CD4-positive, alpha-beta memory T cell (primary cell): ENCODE results near the gene CAMTA1. TPM values are rescaled to one million over a fixed set of nuclear protein-coding genes. Genes with fewer than 3 reads are reported as not detected.

Experiments
- CTCF ChIA-PET: fragments of 350-600 bp; sonication (Branson Sonifier 250); formaldehyde crosslinking; loops from one replicate; lab custom pipeline; 2021; ENCODE audit warnings: inconsistent platforms; ENCODE audit not compliant: partially characterized antibody; lab: Charles Lee
- POLR2A ChIA-PET: fragments of 350-600 bp; sonication (Branson Sonifier 250); formaldehyde crosslinking; loops from one replicate; lab custom pipeline; 2021; ENCODE audit not compliant: partially characterized antibody; lab: Charles Lee
- DNase-seq, 5 donors: peaks; one replicate each; pipeline versions ENCODE4 v3.0.0 to v3.0.0-alpha.2; 2020 to 2022; ENCODE audit warnings: mixed read lengths in 1 of 5
- H3K27ac ChIP-seq: one replicate; pipeline ENCODE4 v1.7.0; 2013; ENCODE audit warnings: low read depth, low read length
- H3K27me3 ChIP-seq: 2 replicates; pipeline ENCODE4 v1.7.0; 2013; ENCODE audit warnings: mild to moderate bottlenecking, low read length, moderate library complexity; ENCODE audit not compliant: insufficient read depth
- H3K36me3 ChIP-seq: 2 replicates; pipeline ENCODE4 v1.7.0; 2013; ENCODE audit warnings: mild to moderate bottlenecking, low read length, moderate library complexity; ENCODE audit not compliant: insufficient read depth
- H3K4me1 ChIP-seq: 2 replicates; pipeline ENCODE4 v1.7.0; 2013; ENCODE audit warnings: mild to moderate bottlenecking, low read length, moderate library complexity; ENCODE audit not compliant: insufficient read depth
- H3K4me3 ChIP-seq, 2 donors: one replicate each; pipeline ENCODE4 v1.7.0; 2013; ENCODE audit warnings: low read length in 2 of 2, mild to moderate bottlenecking in 1 of 2
- H3K9me3 ChIP-seq, 2 donors: one replicate each; pipeline ENCODE4 v1.7.0; 2013; ENCODE audit warnings: low read length in 2 of 2, control low read depth in 1 of 2; ENCODE audit not compliant: control insufficient read depth in 1 of 2
- H3K27ac Mint-ChIP-seq, 7 donors: one replicate each; pipeline ENCODE4 v1.8.0; 2020 to 2021; ENCODE audit warnings: mixed read lengths in 7 of 7, mild to moderate bottlenecking in 6 of 7, inconsistent platforms in 3 of 7, moderate library complexity in 3 of 7
- H3K27me3 Mint-ChIP-seq, 2 donors: one replicate each; pipeline ENCODE4 v1.8.0; 2020 to 2021; ENCODE audit warnings: mixed read lengths in 2 of 2
- H3K36me3 Mint-ChIP-seq, 2 donors: one replicate each; pipeline ENCODE4 v1.8.0; 2020 to 2021; ENCODE audit warnings: mixed read lengths in 2 of 2, inconsistent platforms in 1 of 2, mild to moderate bottlenecking in 1 of 2
- H3K4me1 Mint-ChIP-seq, 4 donors: one replicate each; pipeline ENCODE4 v1.8.0; 2020 to 2021; ENCODE audit warnings: mixed read lengths in 4 of 4, mild to moderate bottlenecking in 1 of 4
- H3K4me3 Mint-ChIP-seq, 8 donors: one replicate each; pipeline ENCODE4 v1.8.0; 2020 to 2021; ENCODE audit warnings: mixed read lengths in 8 of 8, mild to moderate bottlenecking in 7 of 8, moderate library complexity in 6 of 8, inconsistent platforms in 3 of 8
- H3K9me3 Mint-ChIP-seq, 8 donors: one replicate each; pipeline ENCODE4 v1.8.0; 2020 to 2021; ENCODE audit warnings: mixed read lengths in 8 of 8, mild to moderate bottlenecking in 5 of 8, inconsistent platforms in 3 of 8, moderate library complexity in 1 of 8
- intact Hi-C: fragments of 100-400 bp; cut with micrococcal nuclease; formaldehyde crosslinking; loops from one replicate; pipeline ENCODE4 v1.15.1; 2023
- polyA plus RNA-seq, 2 donors: library from polyadenylated mRNA; unstranded; fragments of 300-500 nt; fragmentation: Illumina TruSeq; gene quantifications; one replicate each; pipeline ENCODE4 v1.2.3, GENCODE V29; 2021
- total RNA-seq, 2 experiments: library from RNA; stranded (reverse); gene quantifications; one replicate each; pipeline ENCODE4 v1.2.3, GENCODE V29; 2021

The CAMTA1 gene
- total and polyA plus RNA-seq, 4 experiments from 2014 or later = 39.1 to 118 (median 59.9) TPM

DNA sequence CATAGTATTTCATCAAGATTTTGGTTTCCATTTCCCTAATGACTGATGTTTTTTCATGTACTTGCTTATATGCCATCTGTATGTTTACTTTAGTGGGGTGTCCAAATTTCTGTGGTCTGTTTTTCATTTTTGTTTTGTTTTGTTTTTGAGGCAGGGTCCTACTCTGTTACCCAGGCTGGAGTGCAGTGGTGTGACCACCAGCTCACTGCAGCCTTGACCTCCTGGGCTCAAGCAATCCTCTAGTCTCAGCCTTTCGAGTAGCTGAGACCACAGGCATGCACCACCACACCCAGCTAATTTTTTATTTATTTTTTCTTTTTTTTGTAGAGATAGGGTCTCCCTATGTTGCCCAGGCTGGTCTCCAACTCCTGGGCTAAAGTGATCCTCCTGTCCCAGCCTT is 607.9 kb downstream of the CAMTA1 start:
- H3K27me3 Mint-ChIP-seq = peaks cover 5 to 9% of the 10 kb centered on the region in 2 donors
- Histone ChIP-seq H3K27me3 (no peaks in the 10 kb centered on the region), H3K27ac (no peak overlapping the region), H3K9me3 (no peaks in the 10 kb centered on the region), H3K36me3 (no peaks in the 10 kb centered on the region), H3K4me3 (no peak overlapping the region), H3K4me1 (no peaks in the 10 kb centered on the region)
- peaks cover 0 to 25% (median 17%) of the 10 kb centered on the region in 8 donors for H3K9me3 Mint-ChIP-seq
- no peaks in the 10 kb centered on the region for H3K4me1 Mint-ChIP-seq
- intact Hi-C loops = no loop called here
- H3K27ac Mint-ChIP-seq = no peak overlapping the region
- POLR2A ChIA-PET = no interaction called here
- H3K4me3 Mint-ChIP-seq = no peak overlapping the region
- CTCF ChIA-PET = interaction anchor here (1.2 kb wide), 1 partner anchor 254 kb away, joined by 3 read pairs; no protein-coding TSS in a partner anchor
- H3K36me3 Mint-ChIP-seq = no peaks in the 10 kb centered on the region
- no peak for DNase-seq

DNA sequence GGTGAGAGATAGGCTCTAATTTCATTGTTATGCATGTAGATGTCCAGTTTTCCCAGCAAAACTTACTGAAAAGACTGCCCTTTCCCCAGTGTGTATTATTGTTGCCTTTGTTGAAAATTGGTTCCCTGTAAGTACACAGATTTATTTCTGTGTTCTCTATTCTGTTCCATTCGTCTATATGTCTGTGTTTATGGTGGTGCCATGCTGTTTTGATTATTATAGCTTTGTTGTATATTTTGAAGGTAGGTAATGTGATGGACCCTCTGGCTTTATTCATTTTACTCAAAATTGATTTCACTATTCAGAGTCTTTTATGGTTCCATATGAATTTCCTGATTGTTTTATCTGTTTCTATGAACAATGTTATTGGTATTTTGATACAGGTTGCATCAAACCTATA is 610.0 kb downstream of the CAMTA1 start:
- no peak overlapping the region for H3K27ac Mint-ChIP-seq
- ChIA-PET POLR2A (no interaction called here), CTCF (no interaction called here)
- H3K4me1 ChIP-seq = no peaks in the 10 kb centered on the region
- H3K27ac ChIP-seq = no peak overlapping the region
- H3K4me3 ChIP-seq = no peak overlapping the region
- no peaks in the 10 kb centered on the region for H3K4me1 Mint-ChIP-seq
- no peak overlapping the region for H3K4me3 Mint-ChIP-seq
- H3K9me3 Mint-ChIP-seq = peaks cover 0 to 44% (median 28%) of the 10 kb centered on the region in 8 donors
- no peak for DNase-seq
- no peaks in the 10 kb centered on the region for H3K9me3 ChIP-seq
- intact Hi-C loops = no loop called here
- no peaks in the 10 kb centered on the region for H3K36me3 ChIP-seq
- H3K27me3 Mint-ChIP-seq = peaks cover 7 to 12% of the 10 kb centered on the region in 2 donors
- H3K27me3 ChIP-seq = no peaks in the 10 kb centered on the region
- H3K36me3 Mint-ChIP-seq = no peaks in the 10 kb centered on the region

DNA sequence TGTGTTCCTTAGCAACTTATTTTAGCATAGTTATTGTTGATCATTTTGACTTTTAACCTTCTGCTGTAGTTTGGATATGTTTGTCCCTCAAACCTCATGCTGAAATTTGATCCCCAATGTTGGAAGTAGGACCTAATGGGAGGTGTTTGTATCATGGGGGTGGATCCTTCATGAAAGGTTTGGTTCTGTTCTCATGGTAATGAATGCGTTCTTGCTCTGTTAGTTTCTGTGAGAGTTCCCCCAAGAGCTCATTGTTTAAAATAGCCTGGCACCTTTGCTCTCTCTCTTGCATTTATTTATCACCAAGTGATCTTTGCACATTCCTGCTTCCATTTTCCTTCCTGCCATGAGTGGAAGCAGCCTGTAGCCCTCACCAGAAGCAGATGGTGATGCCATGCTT is 613.7 kb downstream of the CAMTA1 start:
- H3K4me1 Mint-ChIP-seq = no peaks in the 10 kb centered on the region
- ChIA-PET CTCF (no interaction called here), POLR2A (interaction anchor here (0.6 kb wide), 1 partner anchor 1704 kb away, joined by 3 read pairs; no protein-coding TSS in a partner anchor)
- no peaks in the 10 kb centered on the region for H3K9me3 ChIP-seq
- H3K27ac ChIP-seq = no peak overlapping the region
- H3K27me3 Mint-ChIP-seq = peaks cover 5 to 12% of the 10 kb centered on the region in 2 donors
- no peaks in the 10 kb centered on the region for H3K36me3 Mint-ChIP-seq
- intact Hi-C loops = no loop called here
- no peak overlapping the region for H3K27ac Mint-ChIP-seq
- H3K36me3 ChIP-seq = no peaks in the 10 kb centered on the region
- H3K9me3 Mint-ChIP-seq = peaks cover 4 to 55% (median 32%) of the 10 kb centered on the region in 8 donors
- H3K4me1 ChIP-seq = no peaks in the 10 kb centered on the region
- H3K4me3 Mint-ChIP-seq = peak overlapping the region in 1 of 8 donors; percentile 32
- DNase-seq = no peak
- no peak overlapping the region for H3K4me3 ChIP-seq
- H3K27me3 ChIP-seq = no peaks in the 10 kb centered on the region

GRCh38 chr1:7399514-7400125 is 614.4 kb downstream of the CAMTA1 start:
- intact Hi-C loops = no loop called here
- CTCF ChIA-PET = no interaction called here
- H3K27ac Mint-ChIP-seq = no peak overlapping the region
- Histone ChIP-seq H3K36me3 (no peaks in the 10 kb centered on the region), H3K27me3 (no peaks in the 10 kb centered on the region), H3K4me1 (no peaks in the 10 kb centered on the region), H3K4me3 (no peak overlapping the region), H3K27ac (no peak overlapping the region), H3K9me3 (no peaks in the 10 kb centered on the region)
- H3K4me1 Mint-ChIP-seq = no peaks in the 10 kb centered on the region
- peaks cover 4 to 53% (median 31%) of the 10 kb centered on the region in 8 donors for H3K9me3 Mint-ChIP-seq
- H3K36me3 Mint-ChIP-seq = no peaks in the 10 kb centered on the region
- no peak overlapping the region for H3K4me3 Mint-ChIP-seq
- no peak for DNase-seq
- peaks cover 8 to 12% of the 10 kb centered on the region in 2 donors for H3K27me3 Mint-ChIP-seq
- POLR2A ChIA-PET = no interaction called here

DNA sequence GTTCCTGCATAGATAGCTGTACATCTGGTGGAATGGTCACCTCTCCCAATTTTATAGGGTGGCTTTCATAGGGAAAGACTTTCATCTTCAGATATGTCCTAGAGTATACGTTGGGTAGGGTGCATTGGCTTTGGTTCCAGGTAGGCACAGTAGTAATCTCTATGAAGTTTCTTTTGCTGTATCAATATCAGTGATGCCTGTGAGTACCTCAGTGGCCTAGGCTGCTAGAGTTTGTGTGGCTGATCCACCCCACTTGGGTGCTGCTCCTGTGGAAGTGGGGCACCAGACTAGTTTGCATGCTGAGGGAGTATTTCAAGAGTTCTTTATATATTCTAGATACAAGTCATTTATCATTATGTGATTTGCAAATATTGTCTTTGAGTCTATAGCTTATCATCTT is 615.3 kb downstream of the CAMTA1 start:
- H3K27ac ChIP-seq = no peak overlapping the region
- no peak for DNase-seq
- CTCF ChIA-PET = no interaction called here
- no peak overlapping the region for H3K4me3 ChIP-seq
- no peaks in the 10 kb centered on the region for H3K9me3 ChIP-seq
- H3K36me3 ChIP-seq = no peaks in the 10 kb centered on the region
- peaks cover 4 to 46% (median 27%) of the 10 kb centered on the region in 8 donors for H3K9me3 Mint-ChIP-seq
- no peaks in the 10 kb centered on the region for H3K27me3 ChIP-seq
- POLR2A ChIA-PET = no interaction called here
- no peaks in the 10 kb centered on the region for H3K36me3 Mint-ChIP-seq
- H3K4me1 Mint-ChIP-seq = no peaks in the 10 kb centered on the region
- no peak overlapping the region for H3K27ac Mint-ChIP-seq
- intact Hi-C loops = no loop called here
- no peak overlapping the region for H3K4me3 Mint-ChIP-seq
- H3K4me1 ChIP-seq = no peaks in the 10 kb centered on the region
- H3K27me3 Mint-ChIP-seq = peaks cover 8 to 12% of the 10 kb centered on the region in 2 donors

- no peak overlapping the region for H3K4me3 ChIP-seq
- no peak overlapping the region for H3K27ac ChIP-seq
- Mint-ChIP-seq H3K4me1 (no peaks in the 10 kb centered on the region), H3K27me3 (peaks cover 6 to 10% of the 10 kb centered on the region in 2 donors), H3K36me3 (no peaks in the 10 kb centered on the region), H3K9me3 (peaks cover 4 to 35% (median 20%) of the 10 kb centered on the region in 8 donors), H3K27ac (no peak overlapping the region), H3K4me3 (no peak overlapping the region)
- CTCF ChIA-PET = no interaction called here
- H3K4me1 ChIP-seq = no peaks in the 10 kb centered on the region
- DNase-seq = no peak
- intact Hi-C loops = no loop called here
- no peaks in the 10 kb centered on the region for H3K27me3 ChIP-seq
- no peaks in the 10 kb centered on the region for H3K9me3 ChIP-seq
- H3K36me3 ChIP-seq = no peaks in the 10 kb centered on the region
- POLR2A ChIA-PET = no interaction called here
These were observed 616.7 kb downstream of the CAMTA1 start for GRCh38 chr1:7401814-7402547.

DNA sequence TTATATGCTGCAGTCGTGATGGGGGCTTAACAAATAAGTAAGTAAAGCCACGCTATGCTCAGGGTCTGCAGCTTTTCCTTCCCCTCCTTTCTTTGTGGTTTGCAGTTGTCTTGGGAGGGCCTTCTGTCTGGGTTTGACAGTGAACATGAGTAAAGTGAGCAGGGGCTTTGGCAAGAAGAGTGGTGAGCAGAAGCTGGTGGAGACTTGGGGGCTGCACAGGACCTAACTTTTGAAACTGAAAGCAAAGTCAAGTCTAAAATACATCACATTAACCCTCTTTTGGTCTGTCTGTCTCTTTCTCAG is 617.2 kb downstream of the CAMTA1 start:
- Histone ChIP-seq H3K9me3 (no peaks in the 10 kb centered on the region), H3K27ac (no peak overlapping the region), H3K4me1 (no peaks in the 10 kb centered on the region), H3K4me3 (no peak overlapping the region), H3K36me3 (no peaks in the 10 kb centered on the region), H3K27me3 (no peaks in the 10 kb centered on the region)
- Mint-ChIP-seq H3K9me3 (peaks cover 4 to 31% (median 16%) of the 10 kb centered on the region in 8 donors), H3K27me3 (peaks cover 6 to 10% of the 10 kb centered on the region in 2 donors), H3K27ac (no peak overlapping the region), H3K36me3 (no peaks in the 10 kb centered on the region), H3K4me1 (no peaks in the 10 kb centered on the region), H3K4me3 (no peak overlapping the region)
- DNase-seq = no peak
- CTCF ChIA-PET = no interaction called here
- POLR2A ChIA-PET = no interaction called here
- intact Hi-C loops = no loop called here
